Measurements from ENCODE around the gene PIK3CB. TPM values are rescaled to one million over a fixed set of nuclear protein-coding genes. Genes with fewer than 3 reads are reported as not detected.

The PIK3CB gene
- total and polyA plus RNA-seq, 2 experiments from 2014 or later: 8.1 to 12.6 TPM

DNA sequence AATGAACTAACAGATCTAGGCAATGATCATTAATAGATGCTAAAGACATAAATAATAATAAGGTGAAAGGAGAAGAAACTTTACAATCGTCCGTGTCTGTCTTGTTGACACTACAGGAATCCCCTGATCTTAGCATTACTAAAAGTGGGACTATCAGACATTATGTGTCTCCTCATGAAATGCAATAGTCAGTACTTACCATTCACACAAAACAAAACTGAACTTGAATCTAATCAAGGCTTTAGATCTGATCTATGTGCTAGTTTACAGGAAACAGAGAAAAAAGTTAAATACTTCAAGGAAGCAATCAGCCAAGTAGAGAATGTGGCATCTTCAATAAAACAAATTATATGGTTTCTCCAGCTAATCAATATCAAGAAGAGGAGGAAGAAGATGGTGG is 73.7 kb downstream of the PIK3CB start:
- no peaks in the 10 kb centered on the region for H3K36me3 ChIP-seq
- H3K27me3 ChIP-seq: no peaks in the 10 kb centered on the region
- no peak overlapping the region for H3K4me3 ChIP-seq
- TF ChIP-seq, protein P1, sequence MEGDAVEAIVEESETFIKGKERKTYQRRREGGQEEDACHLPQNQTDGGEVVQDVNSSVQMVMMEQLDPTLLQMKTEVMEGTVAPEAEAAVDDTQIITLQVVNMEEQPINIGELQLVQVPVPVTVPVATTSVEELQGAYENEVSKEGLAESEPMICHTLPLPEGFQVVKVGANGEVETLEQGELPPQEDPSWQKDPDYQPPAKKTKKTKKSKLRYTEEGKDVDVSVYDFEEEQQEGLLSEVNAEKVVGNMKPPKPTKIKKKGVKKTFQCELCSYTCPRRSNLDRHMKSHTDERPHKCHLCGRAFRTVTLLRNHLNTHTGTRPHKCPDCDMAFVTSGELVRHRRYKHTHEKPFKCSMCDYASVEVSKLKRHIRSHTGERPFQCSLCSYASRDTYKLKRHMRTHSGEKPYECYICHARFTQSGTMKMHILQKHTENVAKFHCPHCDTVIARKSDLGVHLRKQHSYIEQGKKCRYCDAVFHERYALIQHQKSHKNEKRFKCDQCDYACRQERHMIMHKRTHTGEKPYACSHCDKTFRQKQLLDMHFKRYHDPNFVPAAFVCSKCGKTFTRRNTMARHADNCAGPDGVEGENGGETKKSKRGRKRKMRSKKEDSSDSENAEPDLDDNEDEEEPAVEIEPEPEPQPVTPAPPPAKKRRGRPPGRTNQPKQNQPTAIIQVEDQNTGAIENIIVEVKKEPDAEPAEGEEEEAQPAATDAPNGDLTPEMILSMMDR (IDR thresholded peaks at IDR 0.05; ENCODE audit: low read depth, low read length): no peak
- H3K9me3 ChIP-seq (ENCODE audit: low read depth): no peaks in the 10 kb centered on the region
- no peaks in the 10 kb centered on the region for H3K4me1 ChIP-seq (ENCODE audit: low read depth)
- H3K27ac ChIP-seq: no peak overlapping the region
- DNase-seq (ENCODE audit: low read depth in 1 of 2, low spot score in 1 of 2): no peak

DNA sequence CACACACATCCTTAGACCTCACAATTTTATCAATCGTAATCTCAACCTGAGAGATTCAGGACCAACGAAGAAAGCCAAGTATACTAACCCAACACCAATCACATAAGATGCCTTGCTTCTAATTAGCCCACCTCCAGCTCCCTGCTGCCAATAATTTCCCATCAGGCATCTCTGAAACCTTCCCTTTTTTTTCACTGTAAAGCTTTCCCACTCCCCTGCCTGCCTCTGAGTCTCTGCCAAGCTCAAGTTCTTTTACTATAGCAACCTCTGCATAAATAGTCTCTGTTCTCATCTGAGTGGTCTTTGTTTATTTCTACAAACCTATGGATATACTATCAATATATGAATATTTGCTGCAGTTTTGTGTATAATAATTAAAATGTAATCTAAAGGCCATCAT is 86.5 kb downstream of the PIK3CB start:
- no peaks in the 10 kb centered on the region for H3K27me3 ChIP-seq
- no peak overlapping the region for H3K27ac ChIP-seq
- H3K4me3 ChIP-seq: no peak overlapping the region
- H3K9me3 ChIP-seq (ENCODE audit: low read depth): no peaks in the 10 kb centered on the region
- TF ChIP-seq, protein P1 (IDR thresholded peaks at IDR 0.05; ENCODE audit: low read depth, low read length): no peak
- DNase-seq (ENCODE audit: low read depth in 1 of 2, low spot score in 1 of 2): no peak
- H3K4me1 ChIP-seq (ENCODE audit: low read depth): no peaks in the 10 kb centered on the region
- H3K36me3 ChIP-seq: no peaks in the 10 kb centered on the region

DNA sequence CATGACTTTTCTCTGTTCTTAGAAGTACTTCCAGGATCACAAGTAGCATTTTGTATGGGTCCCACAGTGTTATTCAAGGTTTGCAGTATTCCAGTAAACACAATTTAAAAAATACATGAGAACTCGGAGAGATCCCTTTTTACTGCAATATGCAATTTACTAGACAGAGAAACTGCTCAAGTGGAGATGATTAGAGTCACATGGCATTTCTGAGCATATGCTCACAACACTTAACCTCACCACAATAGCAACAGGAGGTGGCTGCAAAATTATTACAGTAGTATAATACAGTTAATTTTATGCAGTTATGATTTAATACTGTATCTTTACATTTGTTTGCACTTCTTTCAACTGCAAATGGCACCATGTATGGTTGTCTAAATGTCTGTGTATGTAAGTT is 87.5 kb downstream of the PIK3CB start:
- no peak overlapping the region for H3K27ac ChIP-seq
- no peak for DNase-seq (ENCODE audit: low read depth in 1 of 2, low spot score in 1 of 2)
- no peaks in the 10 kb centered on the region for H3K36me3 ChIP-seq
- no peaks in the 10 kb centered on the region for H3K9me3 ChIP-seq (ENCODE audit: low read depth)
- TF ChIP-seq, protein P1 (IDR thresholded peaks at IDR 0.05; ENCODE audit: low read depth, low read length): no peak
- no peaks in the 10 kb centered on the region for H3K4me1 ChIP-seq (ENCODE audit: low read depth)
- H3K4me3 ChIP-seq: no peak overlapping the region
- no peaks in the 10 kb centered on the region for H3K27me3 ChIP-seq

DNA sequence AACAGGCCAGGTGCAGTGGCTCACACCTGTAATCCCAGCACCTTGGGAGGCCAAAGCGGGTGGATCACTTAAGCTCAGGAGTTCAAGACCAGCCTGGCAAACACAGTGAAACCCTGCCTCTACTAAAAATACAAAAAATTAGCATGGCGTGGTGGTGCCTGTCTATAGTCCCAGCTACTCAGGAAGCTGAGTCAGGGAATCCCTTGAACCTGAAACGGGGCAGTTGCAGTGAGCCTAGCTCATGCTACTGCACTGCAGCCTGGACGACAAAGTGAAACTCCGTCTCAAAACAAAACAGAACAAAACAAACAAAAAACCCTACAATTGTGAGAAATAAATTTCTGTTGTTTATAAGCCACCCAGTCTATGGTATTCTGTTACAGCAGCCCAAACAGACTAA is 94.7 kb downstream of the PIK3CB start:
- Histone ChIP-seq H3K36me3 (no peaks in the 10 kb centered on the region), H3K9me3 (ENCODE audit: low read depth) (no peaks in the 10 kb centered on the region), H3K4me1 (ENCODE audit: low read depth) (no peaks in the 10 kb centered on the region), H3K27me3 (no peaks in the 10 kb centered on the region), H3K4me3 (no peak overlapping the region), H3K27ac (no peak overlapping the region)
- TF ChIP-seq, protein P1 (IDR thresholded peaks at IDR 0.05; ENCODE audit: low read depth, low read length): no peak
- no peak for DNase-seq (ENCODE audit: low read depth in 1 of 2, low spot score in 1 of 2)

DNA sequence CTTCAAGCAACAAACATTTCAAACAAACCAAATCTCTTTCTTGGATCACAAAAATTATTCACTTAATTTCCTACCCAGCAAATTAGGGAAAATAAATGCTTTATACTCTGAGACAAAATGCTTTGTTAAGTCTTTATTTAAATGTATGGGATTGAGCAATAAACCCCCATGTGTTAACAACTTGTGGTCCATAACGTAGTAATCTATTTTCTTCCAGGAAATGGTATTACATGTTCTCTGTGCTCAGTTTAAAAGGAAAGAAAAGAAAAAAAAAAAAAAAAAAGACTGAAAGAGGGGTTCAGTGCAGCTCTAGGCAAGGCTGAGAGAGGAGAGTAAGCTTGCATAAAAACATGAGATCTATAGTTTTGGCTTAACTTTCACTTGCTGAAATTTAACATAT is 102.3 kb downstream of the PIK3CB start:
- H3K4me3 ChIP-seq: no peak overlapping the region
- DNase-seq (ENCODE audit: low read depth in 1 of 2, low spot score in 1 of 2): peak in 1 of 2 donors; percentile 32
- peaks cover 5% of the 10 kb centered on the region for H3K36me3 ChIP-seq
- no peaks in the 10 kb centered on the region for H3K27me3 ChIP-seq
- TF ChIP-seq, protein P1 (IDR thresholded peaks at IDR 0.05; ENCODE audit: low read depth, low read length): no peak
- no peak overlapping the region for H3K27ac ChIP-seq
- no peaks in the 10 kb centered on the region for H3K9me3 ChIP-seq (ENCODE audit: low read depth)
- no peaks in the 10 kb centered on the region for H3K4me1 ChIP-seq (ENCODE audit: low read depth)

Measured in cardiac muscle cell (in vitro differentiated cells and primary cell).